Measurements from ENCODE around the gene SLC47A2. TPM values are rescaled to one million over a fixed set of nuclear protein-coding genes. Genes with fewer than 3 reads are reported as not detected.

Gene SLC47A2
- polyA plus RNA-seq, 1 donor from 2014 or later: not detected

- Histone ChIP-seq H3K36me3 (ENCODE audit: insufficient read depth, low read length) (no peaks in the 10 kb centered on the region), H3K9me3 (ENCODE audit: low read length) (no peaks in the 10 kb centered on the region), H3K9me2 (ENCODE audit: insufficient read depth, low read length) (no peaks in the 10 kb centered on the region), H3K27ac (ENCODE audit: low read length) (peak within 1 kb of the TSS; percentile 82), H4K20me1 (ENCODE audit: insufficient read depth) (no peaks in the 10 kb centered on the region), H3K27me3 (ENCODE audit: insufficient read depth, low read depth, low read length) (no peaks in the 10 kb centered on the region), H3K4me2 (ENCODE audit: low read length) (peak within 1 kb of the TSS; percentile 92), H3K9ac (ENCODE audit: low read length) (peak within 1 kb of the TSS; percentile 89), H3F3A (ENCODE audit: insufficient read depth, low read length, poor library complexity, severe bottlenecking) (peaks cover 6% of the 10 kb centered on the region), H2AFZ (ENCODE audit: low read depth, low read length) (peak within 1 kb of the TSS; percentile 86), H3K4me3 (ENCODE audit: low read length) (peak within 1 kb of the TSS; percentile 93), H3K79me2 (replicated peaks; ENCODE audit: insufficient read depth, low read length) (peaks cover 30% of the 10 kb centered on the region)
- no peak for TF ChIP-seq EZH2 (IDR thresholded peaks at IDR 0.05; ENCODE audit: borderline replicate concordance, insufficient read depth, low read length, poor library complexity, severe bottlenecking)
- TF ChIP-seq REST (IDR thresholded peaks at IDR 0.05; ENCODE audit: borderline replicate concordance): no peak
- TF ChIP-seq MXI1 (conservative IDR thresholded peaks at IDR 0.05; ENCODE audit: poor library complexity, severe bottlenecking): peak; percentile 81
- peak; percentile 91 for TF ChIP-seq POLR2AphosphoS5 (IDR thresholded peaks at IDR 0.05)
- peak; percentile 27 for TF ChIP-seq SMC3 (conservative IDR thresholded peaks at IDR 0.05; ENCODE audit: poor library complexity)
- peak; percentile 27 for TF ChIP-seq RAD21 (conservative IDR thresholded peaks at IDR 0.05)
- TF ChIP-seq TAF1 (IDR thresholded peaks at IDR 0.05; ENCODE audit: low read depth): peak; percentile 72
- peak; percentile 36 for TF ChIP-seq EP300 (conservative IDR thresholded peaks at IDR 0.05; ENCODE audit: poor library complexity, severe bottlenecking)
- peak; percentile 40 for TF ChIP-seq CTCF (IDR thresholded peaks at IDR 0.05; ENCODE audit: poor library complexity, severe bottlenecking)
Observed at GRCh38 chr17:19648475-19649273, 67.7 kb downstream of the SLC47A2 start, which contains the start of gene ALDH3A2. Gene ALDH3A2 (plus strand): TSS chr17:19648751. CDS start chr17:19648972, 221 bp downstream.

- Histone ChIP-seq H3K9me3 (ENCODE audit: low read length) (no peaks in the 10 kb centered on the region), H2AFZ (ENCODE audit: low read depth, low read length) (peak overlapping the region; percentile 86), H3K4me3 (ENCODE audit: low read length) (peak overlapping the region; percentile 93), H3K79me2 (replicated peaks; ENCODE audit: insufficient read depth, low read length) (peaks cover 30% of the 10 kb centered on the region), H3K9ac (ENCODE audit: low read length) (peak overlapping the region; percentile 89), H3K27ac (ENCODE audit: low read length) (peak overlapping the region; percentile 82), H3K36me3 (ENCODE audit: insufficient read depth, low read length) (no peaks in the 10 kb centered on the region), H4K20me1 (ENCODE audit: insufficient read depth) (no peaks in the 10 kb centered on the region), H3K4me2 (ENCODE audit: low read length) (peak overlapping the region; percentile 92), H3K9me2 (ENCODE audit: insufficient read depth, low read length) (no peaks in the 10 kb centered on the region), H3K27me3 (ENCODE audit: insufficient read depth, low read depth, low read length) (no peaks in the 10 kb centered on the region), H3F3A (ENCODE audit: insufficient read depth, low read length, poor library complexity, severe bottlenecking) (peaks cover 6% of the 10 kb centered on the region)
- TF ChIP-seq REST (IDR thresholded peaks at IDR 0.05; ENCODE audit: borderline replicate concordance) (peak; percentile 58), EZH2 (IDR thresholded peaks at IDR 0.05; ENCODE audit: borderline replicate concordance, insufficient read depth, low read length, poor library complexity, severe bottlenecking) (no peak)
Observed at GRCh38 chr17:19647697-19648474, 68.5 kb downstream of the SLC47A2 start.
